DMS 273 treated with DMSO at 0.1 percent for 48 hours (cell line): ENCODE measurements around the gene MED27.

Source experiments
- DNase-seq: peaks from one replicate; lab custom pipeline; 2025; lab: John Stamatoyannopoulos, UW

The MED27 gene

GRCh38 chr9:132041798-132042197, 37.9 kb downstream of the MED27 start:
- peak; percentile 63 for DNase-seq

- DNase-seq: no peak
These were observed 38.9 kb downstream of the MED27 start for GRCh38 chr9:132040808-132041207.

- DNase-seq: no peak
These were observed 39.4 kb downstream of the MED27 start for GRCh38 chr9:132040246-132040645.

- no peak for DNase-seq
These were observed 40.4 kb downstream of the MED27 start for GRCh38 chr9:132039284-132039683.

- no peak for DNase-seq
These were observed 42.2 kb downstream of the MED27 start for GRCh38 chr9:132037458-132037857.

- no peak for DNase-seq
These were observed 43.1 kb downstream of the MED27 start for GRCh38 chr9:132036521-132036920.

- DNase-seq: no peak
These were observed 44.0 kb downstream of the MED27 start for GRCh38 chr9:132035679-132036078.

GRCh38 chr9:132032238-132032950, 47.3 kb downstream of the MED27 start:
- DNase-seq: no peak

GRCh38 chr9:132031467-132032237, 48.0 kb downstream of the MED27 start:
- DNase-seq: no peak

- no peak for DNase-seq
These were observed 48.9 kb downstream of the MED27 start for GRCh38 chr9:132030626-132031325.

GRCh38 chr9:132027752-132028663, 51.7 kb downstream of the MED27 start:
- no peak for DNase-seq

- DNase-seq: no peak
These were observed 52.6 kb downstream of the MED27 start for GRCh38 chr9:132026932-132027585.

GRCh38 chr9:132025766-132026165, 53.9 kb downstream of the MED27 start:
- DNase-seq: no peak

- no peak for DNase-seq
These were observed 55.1 kb downstream of the MED27 start for GRCh38 chr9:132024589-132024988.

- no peak for DNase-seq
These were observed 56.1 kb downstream of the MED27 start for GRCh38 chr9:132023419-132024180.

- DNase-seq: no peak
These were observed 58.7 kb downstream of the MED27 start for GRCh38 chr9:132020820-132021510.

GRCh38 chr9:132020272-132020671, 59.4 kb downstream of the MED27 start:
- DNase-seq: no peak

- DNase-seq: no peak
These were observed 60.0 kb downstream of the MED27 start for GRCh38 chr9:132019702-132020101.

GRCh38 chr9:132018957-132019405, 60.7 kb downstream of the MED27 start:
- DNase-seq: no peak

- DNase-seq: no peak
These were observed 63.2 kb downstream of the MED27 start for GRCh38 chr9:132016456-132016855.
